Measurements from ENCODE around the gene EXOC6B. TPM values are rescaled to one million over a fixed set of nuclear protein-coding genes. Genes with fewer than 3 reads are reported as not detected.

EXOC6B gene
- total and polyA plus RNA-seq, 2 of the 8 experiments (the other 6 are each of a cell fraction or from before 2014, with no cell fraction given) = 13.5 to 33.0 TPM

- no peaks in the 10 kb centered on the region for H3K79me2 ChIP-seq (ENCODE audit: control insufficient read depth in 1 of 2, insufficient read depth in 2 of 2, low read length in 2 of 2)
- H2BK120ac ChIP-seq (replicated peaks; ENCODE audit: low read depth, low read length) = no peak overlapping the region
- no peaks in the 10 kb centered on the region for H3K4me1 ChIP-seq (replicated peaks in 1 of 4; ENCODE audit: control insufficient read depth in 3 of 4, insufficient read depth in 4 of 4, low read length in 3 of 4)
- no peak for DNase-seq (ENCODE audit: low read depth in 1 of 2, low spot score in 2 of 2)
- FAIRE-seq = no peak
- no peaks in the 10 kb centered on the region for H3K27me3 ChIP-seq (replicated peaks in 1 of 4; ENCODE audit: control insufficient read depth in 3 of 4, extremely low read depth in 1 of 4, insufficient read depth in 3 of 4, low read length in 3 of 4)
- no peak overlapping the region for H3K4ac ChIP-seq (replicated peaks; ENCODE audit: insufficient read length, low read depth, low read length)
- no peak overlapping the region for H4K91ac ChIP-seq (replicated peaks; ENCODE audit: insufficient read length, low read length)
- H3K14ac ChIP-seq (ENCODE audit: insufficient read length) = no peak overlapping the region
- no peak overlapping the region for H3K56ac ChIP-seq (replicated peaks; ENCODE audit: insufficient read length, low read depth, low read length)
- no peak overlapping the region for H3K9ac ChIP-seq (replicated peaks in 1 of 4; ENCODE audit: extremely low read depth in 1 of 4, low read depth in 3 of 4, low read length in 3 of 4)
- H3K9me3 ChIP-seq (ENCODE audit: insufficient read depth in 2 of 2, low read depth in 1 of 2, low read length in 1 of 2) = no peaks in the 10 kb centered on the region
- CTCF ChIA-PET (ENCODE audit: partially characterized antibody) = interaction anchor here (1.3 kb wide), 1 partner anchor 39 kb away, joined by 3 read pairs; no protein-coding TSS in a partner anchor
- no peak overlapping the region for H3K4me3 ChIP-seq (ENCODE audit: extremely low read depth in 1 of 4, insufficient read depth in 2 of 4, low read depth in 3 of 4, low read length in 4 of 4)
- H3K79me1 ChIP-seq (ENCODE audit: low read depth, low read length) = no peaks in the 10 kb centered on the region
- no peak overlapping the region for H2BK20ac ChIP-seq (ENCODE audit: low read length)
- POLR2A ChIA-PET (ENCODE audit: partially characterized antibody) = no interaction called here
- H4K8ac ChIP-seq (ENCODE audit: extremely low read depth, insufficient read depth, low read length) = no peak overlapping the region
- H2AFZ ChIP-seq (ENCODE audit: low read length) = no peak overlapping the region
- no peaks in the 10 kb centered on the region for H4K20me1 ChIP-seq (replicated peaks in 1 of 2; ENCODE audit: control insufficient read depth in 1 of 2, insufficient read depth in 2 of 2, low read length in 2 of 2)
- no peak overlapping the region for H2BK15ac ChIP-seq (ENCODE audit: low read length)
- H4K5ac ChIP-seq (ENCODE audit: insufficient read length, low read depth, low read length) = no peak overlapping the region
- no peak overlapping the region for H3K27ac ChIP-seq (ENCODE audit: low read depth, low read length)
- H3K4me2 ChIP-seq (ENCODE audit: insufficient read depth in 1 of 2, low read depth in 2 of 2, low read length in 2 of 2) = no peak overlapping the region
- 86% methylated on average over 8 of the region's 8 CpGs; no CpG with 5 or more reads in 1 of the 2 experiments for WGBS, 2 experiments (ENCODE audit: extremely low coverage in 1 of 2, insufficient coverage in 1 of 2, insufficient read length in 1 of 2, insufficient replicate concordance in 2 of 2, low coverage in 1 of 2, low lambda C conversion rate in 2 of 2, missing lambda C conversion rate in 1 of 2)
- H2BK5ac ChIP-seq (ENCODE audit: low read depth, low read length) = no peak overlapping the region
- H3K18ac ChIP-seq (ENCODE audit: extremely low read depth, low read length) = no peak overlapping the region
- H3K36me3 ChIP-seq (ENCODE audit: control insufficient read depth in 2 of 4, insufficient read depth in 4 of 4, low read length in 3 of 4) = no peaks in the 10 kb centered on the region
- no peaks in the 10 kb centered on the region for H3K23me2 ChIP-seq (ENCODE audit: low read depth, low read length)
- H3K23ac ChIP-seq (ENCODE audit: insufficient read length) = no peak overlapping the region
- no peak overlapping the region for H2AK5ac ChIP-seq (ENCODE audit: low read depth, low read length)
- H2BK12ac ChIP-seq (ENCODE audit: low read depth, low read length) = no peak overlapping the region
- no peak for TF ChIP-seq SIRT6 (IDR thresholded peaks at IDR 0.05; ENCODE audit: low read length)
- TF ChIP-seq HDAC6 (IDR thresholded peaks at IDR 0.05; ENCODE audit: low read depth, low read length) = no peak
- no peak for TF ChIP-seq BRCA1 (IDR thresholded peaks at IDR 0.05; ENCODE audit: low read depth, low read length)
- TF ChIP-seq ASH2L (IDR thresholded peaks at IDR 0.05; ENCODE audit: low read length) = no peak
- TF ChIP-seq ZNF274 (IDR thresholded peaks at IDR 0.05; ENCODE audit: borderline replicate concordance, extremely low read depth, low read length) = no peak
- no peak for TF ChIP-seq MAFK (IDR thresholded peaks at IDR 0.05; ENCODE audit: low read depth, low read length)
- no peak for TF ChIP-seq SIN3A (conservative IDR thresholded peaks at IDR 0.05 in 1 of 2, IDR thresholded peaks at IDR 0.05 in 1 of 2; ENCODE audit: low read depth in 1 of 2, low read length in 2 of 2)
- TF ChIP-seq FOSL1 (IDR thresholded peaks at IDR 0.05; ENCODE audit: insufficient read depth, low read depth, low read length) = no peak
- no peak for TF ChIP-seq MAX (IDR thresholded peaks at IDR 0.05)
- TF ChIP-seq RXRA (IDR thresholded peaks at IDR 0.05; ENCODE audit: insufficient read depth, low read depth, low read length) = no peak
- no peak for TF ChIP-seq POLR2AphosphoS5 (IDR thresholded peaks at IDR 0.05; ENCODE audit: low read depth, low read length)
- TF ChIP-seq CTBP2 (IDR thresholded peaks at IDR 0.05; ENCODE audit: borderline replicate concordance, insufficient read depth, insufficient read length, low read length) = no peak
Measured at GRCh38 chr2:72674982-72675915, 150.6 kb downstream of the EXOC6B start.
